Breast epithelium (tissue), 3 donors: ENCODE data around the gene GMEB1.
"Not testable (repeated sequence)": the region's sequence is repeated elsewhere in the genome, so short reads cannot be mapped to it uniquely, and the experiment has no call there.

Experiments used
- CTCF ChIP-seq, 3 donors: fragments of 450-650 bp; IDR thresholded peaks; one replicate each; pipeline ENCODE4 v1.5.1; 2016 to 2017; ENCODE audit warnings: antibody characterized with exemption in 3 of 3, mild to moderate bottlenecking in 3 of 3, moderate library complexity in 3 of 3
- POLR2A ChIP-seq: fragments of 450-650 bp; IDR thresholded peaks from one replicate; pipeline ENCODE4 v1.6.1; 2016; ENCODE audit warnings: antibody characterized with exemption, mild to moderate bottlenecking, moderate library complexity

DNA sequence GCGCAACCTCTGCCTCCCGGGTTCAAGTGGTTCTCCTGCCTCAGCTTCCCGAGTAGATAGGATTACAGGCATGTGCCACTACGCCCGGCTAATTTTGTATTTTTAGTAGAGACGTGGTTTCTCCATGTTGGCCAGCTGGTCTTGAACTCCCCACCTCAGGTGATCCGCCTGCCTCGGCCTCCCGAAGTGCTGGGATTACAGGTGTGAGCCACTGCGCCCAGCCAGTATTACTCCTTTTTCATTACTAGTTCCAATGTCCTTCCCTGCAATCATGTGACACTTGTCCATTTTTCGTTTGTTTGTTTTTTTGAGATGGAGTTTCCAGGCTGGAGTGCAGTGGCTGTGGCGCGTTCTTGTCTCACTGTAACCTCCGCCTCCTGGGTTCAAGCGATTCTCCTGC lies 4.4 kb downstream of the GMEB1 start:
- TF ChIP-seq CTCF (IDR thresholded peaks at IDR 0.05); POLR2A: not testable (repeated sequence)
